Smooth muscle cell (in vitro differentiated cells): ENCODE data around the gene TTF1. TPM values are rescaled to one million over a fixed set of nuclear protein-coding genes. Genes with fewer than 3 reads are reported as not detected.

Source experiments
- DNase-seq: peaks from one replicate; lab custom pipeline; 2025; ENCODE audit not compliant: unreplicated experiment; lab: John Stamatoyannopoulos, UW
- H2AFZ ChIP-seq: fragments of 200-600 bp; sonication (generic); 2 replicates; pipeline ENCODE4 v1.6.0; 2016; ENCODE audit warnings: antibody characterized with exemption, low read depth, mild to moderate bottlenecking
- H3F3A ChIP-seq: fragments of 200-600 bp; sonication (generic); 2 replicates; pipeline ENCODE4 v1.6.0; 2017; ENCODE audit warnings: antibody characterized with exemption, low read depth
- H3K27ac ChIP-seq: fragments of 200-600 bp; sonication (generic); 2 replicates; pipeline ENCODE4 v1.5.1; 2016; ENCODE audit warnings: low read depth, mild to moderate bottlenecking
- H3K27me3 ChIP-seq: fragments of 200-600 bp; sonication (generic); 2 replicates; pipeline ENCODE4 v1.6.1; 2016; ENCODE audit warnings: low read depth, mild to moderate bottlenecking
- H3K36me3 ChIP-seq: fragments of 200-600 bp; sonication (generic); 2 replicates; pipeline ENCODE4 v1.5.1; 2016; ENCODE audit warnings: low read depth
- H3K4me1 ChIP-seq: fragments of 200-600 bp; sonication (generic); 2 replicates; pipeline ENCODE4 v1.5.1; 2016; ENCODE audit warnings: low read depth
- H3K4me2 ChIP-seq: fragments of 200-600 bp; sonication (generic); 2 replicates; pipeline ENCODE4 v1.6.0; 2016; ENCODE audit warnings: mild to moderate bottlenecking
- H3K4me3 ChIP-seq: fragments of 200-600 bp; sonication (generic); 2 replicates; pipeline ENCODE4 v1.5.1; 2016; ENCODE audit warnings: mild to moderate bottlenecking
- H3K79me2 ChIP-seq: fragments of 200-600 bp; sonication (generic); 2 replicates; pipeline ENCODE4 v1.6.0; 2016; ENCODE audit warnings: low read depth, mild to moderate bottlenecking
- H3K9ac ChIP-seq: fragments of 200-600 bp; sonication (generic); 2 replicates; pipeline ENCODE4 v1.6.0; 2016; ENCODE audit warnings: low read depth
- H3K9me3 ChIP-seq: fragments of 200-600 bp; sonication (generic); replicated peaks from 2 replicates; pipeline ENCODE4 v1.5.1; 2016; ENCODE audit warnings: low read depth
- H4K20me1 ChIP-seq: fragments of 200-600 bp; sonication (generic); 2 replicates; pipeline ENCODE4 v1.6.0; 2016; ENCODE audit warnings: low read depth
- WGBS: methylation state at CpG from one replicate; pipeline ENCODE4 v1.1.7; 2016; ENCODE audit warnings: low lambda C conversion rate; 5-methylcytosine and 5-hydroxymethylcytosine counted together
- polyA plus RNA-seq: library from polyadenylated mRNA; unstranded; fragments of >200 nt; fragmentation: Nextera tagmentation; extraction: Ambion mirVana; gene quantifications from 2 replicates; pipeline ENCODE4 v1.2.1, GENCODE V29; 2016
- small RNA-seq: library from RNA; depleted of rRNA; stranded (forward); fragments of <200 nt; gene quantifications from one replicate; pipeline ENCODE3, GENCODE V24; 2014
- total RNA-seq: library from RNA; depleted of rRNA; stranded (reverse); fragments of >200 nt; gene quantifications from 2 replicates; pipeline ENCODE4 v1.2.3, GENCODE V29; 2014
- TF ChIP-seq, protein P1 (sequence below): fragments of 200-600 bp; sonication (generic); IDR thresholded peaks from 2 replicates; pipeline ENCODE4 v1.5.1; 2017; ENCODE audit warnings: borderline replicate concordance, mild to moderate bottlenecking, antibody characterized with exemption; ENCODE audit not compliant: insufficient read depth, poor library complexity, severe bottlenecking

The TTF1 gene
- total and polyA plus RNA-seq, 2 experiments from 2014 or later, result 5.5 to 16.4 TPM

DNA sequence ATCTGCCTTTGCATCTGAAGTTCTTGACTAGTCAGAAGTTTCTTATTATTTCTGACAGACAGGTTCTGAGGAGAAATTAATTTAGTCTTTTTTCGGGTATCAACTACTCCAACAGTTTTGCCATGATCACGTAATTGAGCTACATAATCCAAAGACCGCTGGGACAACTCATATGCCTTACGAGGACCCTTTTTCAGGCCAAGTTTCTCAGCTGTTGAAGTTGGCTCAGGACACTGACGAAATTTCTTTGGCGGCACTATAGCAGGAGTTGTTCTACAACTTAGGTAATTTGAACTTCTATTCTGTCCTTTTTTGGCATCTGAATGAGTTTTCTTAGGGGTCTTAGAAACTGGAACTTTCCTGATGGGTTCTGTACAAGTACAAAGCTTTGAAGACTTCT, 79.1 kb downstream of the TTF1 start:
- TF ChIP-seq, protein P1, sequence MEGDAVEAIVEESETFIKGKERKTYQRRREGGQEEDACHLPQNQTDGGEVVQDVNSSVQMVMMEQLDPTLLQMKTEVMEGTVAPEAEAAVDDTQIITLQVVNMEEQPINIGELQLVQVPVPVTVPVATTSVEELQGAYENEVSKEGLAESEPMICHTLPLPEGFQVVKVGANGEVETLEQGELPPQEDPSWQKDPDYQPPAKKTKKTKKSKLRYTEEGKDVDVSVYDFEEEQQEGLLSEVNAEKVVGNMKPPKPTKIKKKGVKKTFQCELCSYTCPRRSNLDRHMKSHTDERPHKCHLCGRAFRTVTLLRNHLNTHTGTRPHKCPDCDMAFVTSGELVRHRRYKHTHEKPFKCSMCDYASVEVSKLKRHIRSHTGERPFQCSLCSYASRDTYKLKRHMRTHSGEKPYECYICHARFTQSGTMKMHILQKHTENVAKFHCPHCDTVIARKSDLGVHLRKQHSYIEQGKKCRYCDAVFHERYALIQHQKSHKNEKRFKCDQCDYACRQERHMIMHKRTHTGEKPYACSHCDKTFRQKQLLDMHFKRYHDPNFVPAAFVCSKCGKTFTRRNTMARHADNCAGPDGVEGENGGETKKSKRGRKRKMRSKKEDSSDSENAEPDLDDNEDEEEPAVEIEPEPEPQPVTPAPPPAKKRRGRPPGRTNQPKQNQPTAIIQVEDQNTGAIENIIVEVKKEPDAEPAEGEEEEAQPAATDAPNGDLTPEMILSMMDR, result no peak
- H3K4me2 ChIP-seq, result no peak overlapping the region
- H3K4me1 ChIP-seq, result no peaks in the 10 kb centered on the region
- peaks cover 22% of the 10 kb centered on the region for H4K20me1 ChIP-seq
- no peak overlapping the region for H2AFZ ChIP-seq
- no peak overlapping the region for H3K27ac ChIP-seq
- no peaks in the 10 kb centered on the region for H3K27me3 ChIP-seq
- H3K9me3 ChIP-seq, result no peaks in the 10 kb centered on the region
- H3K9ac ChIP-seq, result no peak overlapping the region
- H3K36me3 ChIP-seq, result peaks cover 49% of the 10 kb centered on the region
- 97% methylated on average over 6 of the region's 6 CpGs for WGBS
- no peaks in the 10 kb centered on the region for H3F3A ChIP-seq
- DNase-seq, result no peak
- no peak overlapping the region for H3K4me3 ChIP-seq
- peaks cover 45% of the 10 kb centered on the region for H3K79me2 ChIP-seq

Small RNA genes lying within 50 kb of the gene (small RNA-seq; reads per million reads assigned to genes)
- not detected for gene RNU5D-2P

Other genes starting within 250 kb of the TTF1 start
- 0.36 TPM in 1 of 2 replicates, not detected in the other for gene NTNG2, start 244.8 kb downstream of the TTF1 start, total RNA-seq
- 0.58 and 1.0 TPM in 2 replicates for gene NTNG2, start 244.8 kb downstream of the TTF1 start, polyA plus RNA-seq
- 50.9 and 66.0 TPM in 2 replicates for gene SETX, start 51.9 kb downstream of the TTF1 start, total RNA-seq
- 11.4 and 13.5 TPM in 2 replicates for gene SETX, start 51.9 kb downstream of the TTF1 start, polyA plus RNA-seq
- gene CFAP77, start 3.4 kb upstream of the TTF1 start, total RNA-seq, result not detected in 2 replicates
- 0.31 TPM in 1 of 2 replicates, not detected in the other for gene CFAP77, start 3.4 kb upstream of the TTF1 start, polyA plus RNA-seq
- not detected in 2 replicates for gene BARHL1, start 175.8 kb upstream of the TTF1 start, total RNA-seq
- 0.24 TPM in 1 of 2 replicates, not detected in the other for gene BARHL1, start 175.8 kb upstream of the TTF1 start, polyA plus RNA-seq